A673 (cell line): ENCODE measurements around the gene PDC.

Experiments used
- EZH2 ChIP-seq: fragments of 200-600 bp; sonication (generic); IDR thresholded peaks from 2 replicates; pipeline ENCODE4 v1.6.1; 2017; ENCODE audit warnings: borderline replicate concordance, low read depth, mild to moderate bottlenecking, mixed read lengths, antibody characterized with exemption, low read length; ENCODE audit not compliant: poor library complexity, severe bottlenecking
- TF ChIP-seq, protein P1 (sequence below): fragments of 300-800, 200-600 bp; sonication (generic); conservative IDR thresholded peaks from 2 replicates; pipeline ENCODE4 v1.5.1; 2017; ENCODE audit warnings: low read depth, mild to moderate bottlenecking, antibody characterized with exemption, low read length, moderate library complexity, mixed read lengths

GRCh38 chr1:186403632-186404031 lies 57.3 kb downstream of the PDC start:
- TF ChIP-seq EZH2: no peak
- TF ChIP-seq, protein P1, sequence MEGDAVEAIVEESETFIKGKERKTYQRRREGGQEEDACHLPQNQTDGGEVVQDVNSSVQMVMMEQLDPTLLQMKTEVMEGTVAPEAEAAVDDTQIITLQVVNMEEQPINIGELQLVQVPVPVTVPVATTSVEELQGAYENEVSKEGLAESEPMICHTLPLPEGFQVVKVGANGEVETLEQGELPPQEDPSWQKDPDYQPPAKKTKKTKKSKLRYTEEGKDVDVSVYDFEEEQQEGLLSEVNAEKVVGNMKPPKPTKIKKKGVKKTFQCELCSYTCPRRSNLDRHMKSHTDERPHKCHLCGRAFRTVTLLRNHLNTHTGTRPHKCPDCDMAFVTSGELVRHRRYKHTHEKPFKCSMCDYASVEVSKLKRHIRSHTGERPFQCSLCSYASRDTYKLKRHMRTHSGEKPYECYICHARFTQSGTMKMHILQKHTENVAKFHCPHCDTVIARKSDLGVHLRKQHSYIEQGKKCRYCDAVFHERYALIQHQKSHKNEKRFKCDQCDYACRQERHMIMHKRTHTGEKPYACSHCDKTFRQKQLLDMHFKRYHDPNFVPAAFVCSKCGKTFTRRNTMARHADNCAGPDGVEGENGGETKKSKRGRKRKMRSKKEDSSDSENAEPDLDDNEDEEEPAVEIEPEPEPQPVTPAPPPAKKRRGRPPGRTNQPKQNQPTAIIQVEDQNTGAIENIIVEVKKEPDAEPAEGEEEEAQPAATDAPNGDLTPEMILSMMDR: no peak
